Panc1 (cell line): Measurements from ENCODE around the gene HCRTR1. TPM values are rescaled to one million over a fixed set of nuclear protein-coding genes. Genes with fewer than 3 reads are reported as not detected.

ENCODE experiments used
- ATAC-seq: fragments of 200-7000 bp; cut with Tn5 transposase; 2 replicates; pipeline ENCODE4 v1.9.1; 2020; ENCODE audit warnings: mild to moderate bottlenecking, moderate library complexity
- BruUV-seq: library from RNA; stranded (reverse); fragments of 400-500 nt; replicated peaks from 2 replicates; lab custom pipeline; 2021; lab: Mats Ljungman, UMichigan
- CTCF ChIA-PET: fragments of 300-600 bp; sonication (Branson Sonifier 250); formaldehyde crosslinking; loops from one replicate; lab custom pipeline; 2022; ENCODE audit warnings: antibody characterized with exemption; lab: Charles Lee
- POLR2A ChIA-PET: fragments of 300-600 bp; sonication (Branson Sonifier 250); formaldehyde crosslinking; loops from one replicate; lab custom pipeline; 2022; ENCODE audit warnings: antibody characterized with exemption; lab: Charles Lee
- DNase-seq: peaks from one replicate; pipeline ENCODE4 v3.0.0-alpha.2; 2010; ENCODE audit warnings: low read depth, low spot score
- H3K27ac ChIP-seq: 2 replicates; pipeline ENCODE4 v1.5.1; 2011; ENCODE audit warnings: mild to moderate bottlenecking, low read length, inconsistent platforms
- H3K27me3 ChIP-seq: fragments of 200-500 bp; sonication (Bioruptor generic); 2 replicates; pipeline ENCODE4 v1.6.0; 2014; ENCODE audit warnings: low read length, inconsistent platforms; ENCODE audit not compliant: control insufficient read depth, insufficient read depth
- H3K36me3 ChIP-seq: fragments of 200-500 bp; sonication (Bioruptor generic); 2 replicates; pipeline ENCODE4 v1.5.1; 2014; ENCODE audit warnings: inconsistent platforms, mild to moderate bottlenecking, low read length, moderate library complexity; ENCODE audit not compliant: control insufficient read depth, insufficient read depth
- H3K4me1 ChIP-seq: 2 replicates; pipeline ENCODE4 v1.5.1; 2011; ENCODE audit warnings: inconsistent platforms, mild to moderate bottlenecking, low read length, moderate library complexity; ENCODE audit not compliant: control insufficient read depth, insufficient read depth
- H3K4me3 ChIP-seq, 2 experiments: 2 replicates each; pipeline ENCODE4 v1.5.1; 2011 to 2012; ENCODE audit warnings: low read depth in 2 of 2, low read length in 2 of 2, mild to moderate bottlenecking in 2 of 2, inconsistent platforms in 1 of 2, moderate library complexity in 1 of 2
- H3K9me3 ChIP-seq: fragments of 200-500 bp; sonication (Bioruptor generic); 2 replicates; pipeline ENCODE4 v1.5.1; 2014; ENCODE audit warnings: low read depth, mild to moderate bottlenecking, inconsistent platforms, low read length, moderate library complexity; ENCODE audit not compliant: control insufficient read depth, insufficient read depth
- POLR2AphosphoS5 ChIP-seq: IDR thresholded peaks from 2 replicates; pipeline ENCODE4 v1.6.1; 2012; ENCODE audit warnings: mild to moderate bottlenecking, low read depth, low read length, moderate library complexity
- REST ChIP-seq, 2 experiments: IDR thresholded peaks; 2 replicates each; pipeline ENCODE4 v1.6.1; 2011 to 2012; ENCODE audit warnings: low read depth in 2 of 2, control low read depth in 1 of 2, low read length in 1 of 2, mild to moderate bottlenecking in 1 of 2, moderate library complexity in 1 of 2; ENCODE audit not compliant: insufficient read depth in 1 of 2
- SIN3A ChIP-seq: IDR thresholded peaks from 2 replicates; pipeline ENCODE4 v1.6.1; 2012; ENCODE audit warnings: low read depth, mild to moderate bottlenecking, low read length, moderate library complexity, borderline replicate concordance; ENCODE audit not compliant: insufficient read depth
- TCF7L2 ChIP-seq: IDR thresholded peaks from 2 replicates; pipeline ENCODE4 v1.6.1; 2011; ENCODE audit warnings: mild to moderate bottlenecking, low read depth, low read length, inconsistent platforms
- in situ Hi-C: cut with HindIII; loops from 2 replicates; pipeline ENCODE4 v1.10.0; 2016; ENCODE audit warnings: low sequenced_read_pairs, low pct_unique_long_range_greater_than_20kb
- intact Hi-C: fragments of 100-400 bp; cut with micrococcal nuclease; formaldehyde crosslinking; loops from one replicate; pipeline ENCODE4 v1.10.0; 2022; ENCODE audit not compliant: unreplicated experiment
- total RNA-seq: library from RNA; stranded (reverse); gene quantifications from one replicate; pipeline ENCODE4 v1.2.1, GENCODE V29; 2021; ENCODE audit not compliant: unreplicated experiment
- TF ChIP-seq, protein P1 (sequence below): fragments of 450-650 bp; IDR thresholded peaks from 2 replicates; pipeline ENCODE4 v1.5.1; 2017; ENCODE audit warnings: mild to moderate bottlenecking

The HCRTR1 gene
- total RNA-seq, 1 experiment from 2014 or later: 0.18 TPM

GRCh38 chr1:31568895-31569595 lies 48.4 kb upstream of the HCRTR1 start:
- H3K9me3 ChIP-seq: no peaks in the 10 kb centered on the region
- ChIA-PET CTCF (interaction anchor here (0.5 to 1.4 kb wide), 3 partner anchors 20 to 88 kb away, joined by 3 to 5 read pairs (median 4); no protein-coding TSS in a partner anchor), POLR2A (no interaction called here)
- DNase-seq (no peak), ATAC-seq (no peak)
- TF ChIP-seq SIN3A (no peak), POLR2AphosphoS5 (no peak), TCF7L2 (no peak), REST (IDR thresholded peaks at IDR 0.05; ENCODE audit: insufficient read depth in 1 of 2, low read depth in 2 of 2, low read length in 1 of 2) (no peak)
- TF ChIP-seq, protein P1, sequence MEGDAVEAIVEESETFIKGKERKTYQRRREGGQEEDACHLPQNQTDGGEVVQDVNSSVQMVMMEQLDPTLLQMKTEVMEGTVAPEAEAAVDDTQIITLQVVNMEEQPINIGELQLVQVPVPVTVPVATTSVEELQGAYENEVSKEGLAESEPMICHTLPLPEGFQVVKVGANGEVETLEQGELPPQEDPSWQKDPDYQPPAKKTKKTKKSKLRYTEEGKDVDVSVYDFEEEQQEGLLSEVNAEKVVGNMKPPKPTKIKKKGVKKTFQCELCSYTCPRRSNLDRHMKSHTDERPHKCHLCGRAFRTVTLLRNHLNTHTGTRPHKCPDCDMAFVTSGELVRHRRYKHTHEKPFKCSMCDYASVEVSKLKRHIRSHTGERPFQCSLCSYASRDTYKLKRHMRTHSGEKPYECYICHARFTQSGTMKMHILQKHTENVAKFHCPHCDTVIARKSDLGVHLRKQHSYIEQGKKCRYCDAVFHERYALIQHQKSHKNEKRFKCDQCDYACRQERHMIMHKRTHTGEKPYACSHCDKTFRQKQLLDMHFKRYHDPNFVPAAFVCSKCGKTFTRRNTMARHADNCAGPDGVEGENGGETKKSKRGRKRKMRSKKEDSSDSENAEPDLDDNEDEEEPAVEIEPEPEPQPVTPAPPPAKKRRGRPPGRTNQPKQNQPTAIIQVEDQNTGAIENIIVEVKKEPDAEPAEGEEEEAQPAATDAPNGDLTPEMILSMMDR: no peak
- no peak overlapping the region for H3K4me3 ChIP-seq
- BruUV-seq: no TSS peak
- H3K4me1 ChIP-seq: peaks cover 8% of the 10 kb centered on the region
- intact Hi-C loops: loop anchor here (10.0 kb wide), 1 partner anchor 216 kb away; no protein-coding TSS in a partner anchor
- no peak overlapping the region; the same call in 1 of the 2 replicates for H3K27ac ChIP-seq
- H3K27me3 ChIP-seq: no peaks in the 10 kb centered on the region
- in situ Hi-C loops: no loop called here
- no peaks in the 10 kb centered on the region for H3K36me3 ChIP-seq

- intact Hi-C loops: loop anchor here (10.0 kb wide), 1 partner anchor 215 kb away; no protein-coding TSS in a partner anchor
- ChIA-PET CTCF (interaction anchor here (1.4 kb wide), 1 partner anchor 19 kb away, joined by 3 read pairs; no protein-coding TSS in a partner anchor), POLR2A (interaction anchor here (1.3 kb wide), 1 partner anchor 65 kb away, joined by 5 read pairs; no protein-coding TSS in a partner anchor)
- Histone ChIP-seq H3K4me1 (peaks cover 12% of the 10 kb centered on the region), H3K9me3 (no peaks in the 10 kb centered on the region), H3K27ac (no peak overlapping the region), H3K4me3 (no peak overlapping the region), H3K27me3 (no peaks in the 10 kb centered on the region), H3K36me3 (no peaks in the 10 kb centered on the region)
- in situ Hi-C loops: no loop called here
- no peak for ATAC-seq
- BruUV-seq: no TSS peak
- TF ChIP-seq POLR2AphosphoS5 (no peak), TCF7L2 (no peak), REST (IDR thresholded peaks at IDR 0.05; ENCODE audit: insufficient read depth in 1 of 2, low read depth in 2 of 2, low read length in 1 of 2) (no peak), SIN3A (no peak)
- TF ChIP-seq, protein P1: no peak
- DNase-seq: no peak
These were observed 47.8 kb upstream of the HCRTR1 start for GRCh38 chr1:31569596-31570173.
